Measurements from ENCODE around the gene CDH26.

CDH26 gene

GRCh38 chr20:60009826-60010616 lies 51.8 kb downstream of the CDH26 start:
- H3K36me3 ChIP-seq (ENCODE audit: insufficient read depth, low read length) = no peaks in the 10 kb centered on the region
- DNase-seq (ENCODE audit: low read depth, low spot score) = no peak
- no peak for TF ChIP-seq EZH2 (IDR thresholded peaks at IDR 0.05)
- no peak for TF ChIP-seq FOXP2 (optimal IDR thresholded peaks at IDR 0.05; ENCODE audit: control extremely low read depth, extremely low read length, insufficient read depth)
- no peak for TF ChIP-seq POLR2AphosphoS5 (IDR thresholded peaks at IDR 0.05; ENCODE audit: borderline replicate concordance, low read depth, low read length)
- no peak overlapping the region for H3K27ac ChIP-seq
- no peaks in the 10 kb centered on the region for H3K9me3 ChIP-seq (ENCODE audit: low read depth, low read length)
- H3K4me3 ChIP-seq = no peak overlapping the region
- no peak overlapping the region for H3K9ac ChIP-seq (ENCODE audit: insufficient read length)

- H3K4me3 ChIP-seq = no peak overlapping the region
- no peak for TF ChIP-seq FOXP2 (optimal IDR thresholded peaks at IDR 0.05; ENCODE audit: control extremely low read depth, extremely low read length, insufficient read depth)
- no peak for TF ChIP-seq POLR2AphosphoS5 (IDR thresholded peaks at IDR 0.05; ENCODE audit: borderline replicate concordance, low read depth, low read length)
- no peak for TF ChIP-seq EZH2 (IDR thresholded peaks at IDR 0.05)
- no peaks in the 10 kb centered on the region for H3K36me3 ChIP-seq (ENCODE audit: insufficient read depth, low read length)
- DNase-seq (ENCODE audit: low read depth, low spot score) = no peak
- no peak overlapping the region for H3K9ac ChIP-seq (ENCODE audit: insufficient read length)
- no peaks in the 10 kb centered on the region for H3K9me3 ChIP-seq (ENCODE audit: low read depth, low read length)
- H3K27ac ChIP-seq = no peak overlapping the region
These were observed 52.7 kb downstream of the CDH26 start for GRCh38 chr20:60010689-60011458.

GRCh38 chr20:60011512-60012507 lies 53.6 kb downstream of the CDH26 start:
- no peak for DNase-seq (ENCODE audit: low read depth, low spot score)
- Histone ChIP-seq H3K9ac (ENCODE audit: insufficient read length) (no peak overlapping the region), H3K27ac (no peak overlapping the region), H3K9me3 (ENCODE audit: low read depth, low read length) (no peaks in the 10 kb centered on the region), H3K36me3 (ENCODE audit: insufficient read depth, low read length) (no peaks in the 10 kb centered on the region), H3K4me3 (no peak overlapping the region)
- TF ChIP-seq FOXP2 (optimal IDR thresholded peaks at IDR 0.05; ENCODE audit: control extremely low read depth, extremely low read length, insufficient read depth) (no peak), EZH2 (IDR thresholded peaks at IDR 0.05) (no peak), POLR2AphosphoS5 (IDR thresholded peaks at IDR 0.05; ENCODE audit: borderline replicate concordance, low read depth, low read length) (no peak)

GRCh38 chr20:60013296-60014139 lies 55.3 kb downstream of the CDH26 start:
- no peaks in the 10 kb centered on the region for H3K9me3 ChIP-seq (ENCODE audit: low read depth, low read length)
- no peak overlapping the region for H3K27ac ChIP-seq
- DNase-seq (ENCODE audit: low read depth, low spot score) = no peak
- H3K36me3 ChIP-seq (ENCODE audit: insufficient read depth, low read length) = no peaks in the 10 kb centered on the region
- no peak overlapping the region for H3K4me3 ChIP-seq
- H3K9ac ChIP-seq (ENCODE audit: insufficient read length) = no peak overlapping the region
- TF ChIP-seq POLR2AphosphoS5 (IDR thresholded peaks at IDR 0.05; ENCODE audit: borderline replicate concordance, low read depth, low read length) (no peak), EZH2 (IDR thresholded peaks at IDR 0.05) (no peak), FOXP2 (optimal IDR thresholded peaks at IDR 0.05; ENCODE audit: control extremely low read depth, extremely low read length, insufficient read depth) (no peak)

GRCh38 chr20:60016406-60016805 lies 58.2 kb downstream of the CDH26 start:
- Histone ChIP-seq H3K27ac (no peak overlapping the region), H3K4me3 (no peak overlapping the region), H3K9ac (ENCODE audit: insufficient read length) (no peak overlapping the region), H3K9me3 (ENCODE audit: low read depth, low read length) (no peaks in the 10 kb centered on the region), H3K36me3 (ENCODE audit: insufficient read depth, low read length) (no peaks in the 10 kb centered on the region)
- DNase-seq (ENCODE audit: low read depth, low spot score) = no peak
- no peak for TF ChIP-seq FOXP2 (optimal IDR thresholded peaks at IDR 0.05; ENCODE audit: control extremely low read depth, extremely low read length, insufficient read depth)

- no peak for DNase-seq (ENCODE audit: low read depth, low spot score)
- H3K9ac ChIP-seq (ENCODE audit: insufficient read length) = no peak overlapping the region
- H3K36me3 ChIP-seq (ENCODE audit: insufficient read depth, low read length) = no peaks in the 10 kb centered on the region
- no peaks in the 10 kb centered on the region for H3K9me3 ChIP-seq (ENCODE audit: low read depth, low read length)
- TF ChIP-seq FOXP2 (optimal IDR thresholded peaks at IDR 0.05; ENCODE audit: control extremely low read depth, extremely low read length, insufficient read depth) = no peak
- TF ChIP-seq EZH2 (IDR thresholded peaks at IDR 0.05) = no peak
- no peak for TF ChIP-seq POLR2AphosphoS5 (IDR thresholded peaks at IDR 0.05; ENCODE audit: borderline replicate concordance, low read depth, low read length)
- no peak overlapping the region for H3K4me3 ChIP-seq
- H3K27ac ChIP-seq = no peak overlapping the region
These were observed 62.0 kb downstream of the CDH26 start for GRCh38 chr20:60020251-60020650.

GRCh38 chr20:60021104-60021503 lies 62.9 kb downstream of the CDH26 start:
- no peak overlapping the region for H3K4me3 ChIP-seq
- no peaks in the 10 kb centered on the region for H3K36me3 ChIP-seq (ENCODE audit: insufficient read depth, low read length)
- no peak for DNase-seq (ENCODE audit: low read depth, low spot score)
- H3K9me3 ChIP-seq (ENCODE audit: low read depth, low read length) = no peaks in the 10 kb centered on the region
- no peak overlapping the region for H3K27ac ChIP-seq
- H3K9ac ChIP-seq (ENCODE audit: insufficient read length) = no peak overlapping the region
- TF ChIP-seq FOXP2 (optimal IDR thresholded peaks at IDR 0.05; ENCODE audit: control extremely low read depth, extremely low read length, insufficient read depth) (no peak), EZH2 (IDR thresholded peaks at IDR 0.05) (no peak), POLR2AphosphoS5 (IDR thresholded peaks at IDR 0.05; ENCODE audit: borderline replicate concordance, low read depth, low read length) (no peak)
